ENCODE data around the gene NUCKS1.

Gene NUCKS1

GRCh38 chr1:205706601-205707502, 43.1 kb downstream of the NUCKS1 start:
- TF ChIP-seq SIN3A (IDR thresholded peaks at IDR 0.05; ENCODE audit: borderline replicate concordance, insufficient read depth, low read length) (no peak), FOXP2 (optimal IDR thresholded peaks at IDR 0.05; ENCODE audit: borderline replicate concordance, extremely low read depth, extremely low read length, insufficient read depth) (no peak), POLR2AphosphoS5 (IDR thresholded peaks at IDR 0.05; ENCODE audit: low read depth, low read length) (no peak), TAF1 (IDR thresholded peaks at IDR 0.05; ENCODE audit: borderline replicate concordance, insufficient read depth, low read length) (no peak)
- TF ChIP-seq, protein P1, sequence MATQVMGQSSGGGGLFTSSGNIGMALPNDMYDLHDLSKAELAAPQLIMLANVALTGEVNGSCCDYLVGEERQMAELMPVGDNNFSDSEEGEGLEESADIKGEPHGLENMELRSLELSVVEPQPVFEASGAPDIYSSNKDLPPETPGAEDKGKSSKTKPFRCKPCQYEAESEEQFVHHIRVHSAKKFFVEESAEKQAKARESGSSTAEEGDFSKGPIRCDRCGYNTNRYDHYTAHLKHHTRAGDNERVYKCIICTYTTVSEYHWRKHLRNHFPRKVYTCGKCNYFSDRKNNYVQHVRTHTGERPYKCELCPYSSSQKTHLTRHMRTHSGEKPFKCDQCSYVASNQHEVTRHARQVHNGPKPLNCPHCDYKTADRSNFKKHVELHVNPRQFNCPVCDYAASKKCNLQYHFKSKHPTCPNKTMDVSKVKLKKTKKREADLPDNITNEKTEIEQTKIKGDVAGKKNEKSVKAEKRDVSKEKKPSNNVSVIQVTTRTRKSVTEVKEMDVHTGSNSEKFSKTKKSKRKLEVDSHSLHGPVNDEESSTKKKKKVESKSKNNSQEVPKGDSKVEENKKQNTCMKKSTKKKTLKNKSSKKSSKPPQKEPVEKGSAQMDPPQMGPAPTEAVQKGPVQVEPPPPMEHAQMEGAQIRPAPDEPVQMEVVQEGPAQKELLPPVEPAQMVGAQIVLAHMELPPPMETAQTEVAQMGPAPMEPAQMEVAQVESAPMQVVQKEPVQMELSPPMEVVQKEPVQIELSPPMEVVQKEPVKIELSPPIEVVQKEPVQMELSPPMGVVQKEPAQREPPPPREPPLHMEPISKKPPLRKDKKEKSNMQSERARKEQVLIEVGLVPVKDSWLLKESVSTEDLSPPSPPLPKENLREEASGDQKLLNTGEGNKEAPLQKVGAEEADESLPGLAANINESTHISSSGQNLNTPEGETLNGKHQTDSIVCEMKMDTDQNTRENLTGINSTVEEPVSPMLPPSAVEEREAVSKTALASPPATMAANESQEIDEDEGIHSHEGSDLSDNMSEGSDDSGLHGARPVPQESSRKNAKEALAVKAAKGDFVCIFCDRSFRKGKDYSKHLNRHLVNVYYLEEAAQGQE (IDR thresholded peaks at IDR 0.05; ENCODE audit: insufficient read depth in 1 of 2, low read depth in 2 of 2, low read length in 2 of 2) = no peak

DNA sequence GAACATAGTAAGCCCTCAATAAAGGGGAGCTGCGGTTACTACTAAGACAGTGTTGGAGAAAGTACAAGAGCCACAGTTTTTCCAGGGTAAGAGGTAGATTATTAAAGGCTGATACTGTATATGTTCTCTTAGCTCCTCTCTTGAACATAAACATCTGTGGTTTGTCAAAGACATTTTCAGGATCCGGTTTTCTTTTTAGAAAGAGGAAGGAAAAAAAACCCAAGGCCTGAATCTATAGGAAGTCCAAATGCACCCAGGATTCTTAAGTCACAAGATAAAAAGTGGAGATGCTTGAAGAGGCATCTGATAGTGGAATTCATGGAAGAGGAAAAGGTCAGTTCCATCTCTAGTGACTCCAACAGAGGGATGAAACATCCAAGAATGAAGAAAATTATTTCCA, 45.1 kb downstream of the NUCKS1 start:
- TF ChIP-seq SIN3A (IDR thresholded peaks at IDR 0.05; ENCODE audit: borderline replicate concordance, insufficient read depth, low read length) = no peak
- TF ChIP-seq, protein P1 (IDR thresholded peaks at IDR 0.05; ENCODE audit: insufficient read depth in 1 of 2, low read depth in 2 of 2, low read length in 2 of 2) = no peak
- no peak for TF ChIP-seq TAF1 (IDR thresholded peaks at IDR 0.05; ENCODE audit: borderline replicate concordance, insufficient read depth, low read length)
- TF ChIP-seq POLR2AphosphoS5 (IDR thresholded peaks at IDR 0.05; ENCODE audit: low read depth, low read length) = no peak
- TF ChIP-seq FOXP2 (optimal IDR thresholded peaks at IDR 0.05; ENCODE audit: borderline replicate concordance, extremely low read depth, extremely low read length, insufficient read depth) = no peak

GRCh38 chr1:205703072-205703471, 46.9 kb downstream of the NUCKS1 start:
- TF ChIP-seq POLR2AphosphoS5 (IDR thresholded peaks at IDR 0.05; ENCODE audit: low read depth, low read length) (no peak), TAF1 (IDR thresholded peaks at IDR 0.05; ENCODE audit: borderline replicate concordance, insufficient read depth, low read length) (no peak), SIN3A (IDR thresholded peaks at IDR 0.05; ENCODE audit: borderline replicate concordance, insufficient read depth, low read length) (no peak), FOXP2 (optimal IDR thresholded peaks at IDR 0.05; ENCODE audit: borderline replicate concordance, extremely low read depth, extremely low read length, insufficient read depth) (no peak)
- TF ChIP-seq, protein P1 (IDR thresholded peaks at IDR 0.05; ENCODE audit: insufficient read depth in 1 of 2, low read depth in 2 of 2, low read length in 2 of 2) = no peak

DNA sequence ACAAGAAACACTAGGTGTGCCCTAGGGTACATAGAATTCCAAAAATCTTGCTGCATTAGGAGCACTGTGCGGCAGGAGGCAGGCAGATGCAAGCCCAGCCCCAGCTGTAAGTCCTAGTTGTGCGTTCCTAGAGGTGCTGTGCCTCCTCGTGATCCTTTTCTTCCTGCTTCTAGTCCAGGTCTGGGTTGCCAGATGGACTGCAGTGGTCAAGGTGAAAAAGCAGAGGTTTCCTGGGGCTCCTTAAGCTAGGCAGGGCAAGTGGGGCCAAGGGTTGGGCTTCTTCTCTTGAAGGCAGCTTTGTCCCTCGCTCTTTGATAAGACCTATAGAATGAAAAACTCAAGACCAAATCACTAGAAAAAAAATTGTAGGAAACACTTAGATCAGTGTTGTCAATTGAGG, 48.1 kb downstream of the NUCKS1 start:
- TF ChIP-seq, protein P1 (IDR thresholded peaks at IDR 0.05; ENCODE audit: insufficient read depth in 1 of 2, low read depth in 2 of 2, low read length in 2 of 2) = no peak
- TF ChIP-seq TAF1 (IDR thresholded peaks at IDR 0.05; ENCODE audit: borderline replicate concordance, insufficient read depth, low read length) (no peak), POLR2AphosphoS5 (IDR thresholded peaks at IDR 0.05; ENCODE audit: low read depth, low read length) (no peak), FOXP2 (optimal IDR thresholded peaks at IDR 0.05; ENCODE audit: borderline replicate concordance, extremely low read depth, extremely low read length, insufficient read depth) (no peak), SIN3A (IDR thresholded peaks at IDR 0.05; ENCODE audit: borderline replicate concordance, insufficient read depth, low read length) (no peak)

Data from PFSK-1 (cell line).